ENCODE results near the gene TRIM9.

- TF ChIP-seq CREB1 (CRISPR knock-in tag; IDR thresholded peaks at IDR 0.05; ENCODE audit: low read depth) (no peak), EZH2 (IDR thresholded peaks at IDR 0.05; ENCODE audit: low read depth, unreplicated experiment) (no peak), CTCF (conservative IDR thresholded peaks at IDR 0.05; ENCODE audit: low read depth in 2 of 2) (no peak), POLR2AphosphoS5 (IDR thresholded peaks at IDR 0.05; ENCODE audit: low read depth) (no peak), ZNF331 (CRISPR knock-in tag; IDR thresholded peaks at IDR 0.05; ENCODE audit: low read depth) (no peak)
Observed at GRCh38 chr14:50953502-50953901, 141.4 kb downstream of the TRIM9 start.
